Activated B cell treated with CpG ODN at 0.5 μM for 24 hours (primary cell): Measurements from ENCODE around the gene CDC42. TPM values are rescaled to one million over a fixed set of nuclear protein-coding genes. Genes with fewer than 3 reads are reported as not detected.

Experiments used
- ATAC-seq: fragments of 200-7000 bp; cut with Tn5 transposase; one replicate; pipeline ENCODE4 v1.10.0; 2021; ENCODE audit warnings: low read depth, mild to moderate bottlenecking, moderate library complexity
- CTCF ChIA-PET: fragments of 350-600 bp; sonication (Branson Sonifier 250); formaldehyde crosslinking; loops from one replicate; lab custom pipeline; 2021; ENCODE audit warnings: antibody characterized with exemption; lab: Charles Lee
- POLR2A ChIA-PET: fragments of 350-600 bp; sonication (Branson Sonifier 250); formaldehyde crosslinking; loops from one replicate; lab custom pipeline; 2021; ENCODE audit warnings: antibody characterized with exemption; lab: Charles Lee
- DNase-seq: peaks from one replicate; pipeline ENCODE4 v3.0.0; 2022
- H3K27ac Mint-ChIP-seq: one replicate; pipeline ENCODE4 v1.8.0; 2020; ENCODE audit warnings: mixed read lengths
- H3K27me3 Mint-ChIP-seq: one replicate; pipeline ENCODE4 v1.8.0; 2021; ENCODE audit warnings: mixed read lengths
- H3K36me3 Mint-ChIP-seq: one replicate; pipeline ENCODE4 v1.8.0; 2021; ENCODE audit warnings: low read depth, mixed read lengths
- H3K4me1 Mint-ChIP-seq: one replicate; pipeline ENCODE4 v1.8.0; 2021; ENCODE audit warnings: mixed read lengths
- H3K4me3 Mint-ChIP-seq: one replicate; pipeline ENCODE4 v1.8.0; 2020; ENCODE audit warnings: mild to moderate bottlenecking, mixed read lengths
- H3K9me3 Mint-ChIP-seq: one replicate; pipeline ENCODE4 v1.8.0; 2020; ENCODE audit warnings: mixed read lengths
- CTCF ChIP-seq: fragments of 200-600 bp; IDR thresholded peaks from one replicate; pipeline ENCODE4 v1.8.0; 2022; ENCODE audit warnings: antibody characterized with exemption, mild to moderate bottlenecking
- intact Hi-C: fragments of 100-400 bp; cut with micrococcal nuclease; formaldehyde crosslinking; loops from one replicate; pipeline ENCODE4 v1.15.1; 2024
- total RNA-seq: library from RNA; stranded (reverse); gene quantifications from 2 replicates; pipeline ENCODE4 v1.2.3, GENCODE V29; 2022

Gene CDC42
- total RNA-seq, 1 donor from 2014 or later = 310 TPM

- POLR2A ChIA-PET = interaction anchor here (0.6 kb wide), 1 partner anchor 36 kb away, joined by 6 read pairs; no protein-coding TSS in a partner anchor
- peaks cover 61% of the 10 kb centered on the region for H3K36me3 Mint-ChIP-seq
- H3K27me3 Mint-ChIP-seq = no peaks in the 10 kb centered on the region
- intact Hi-C loops = loop anchor here (1.0 kb wide), 3 partner anchors 171 to 537 kb away; no protein-coding TSS in a partner anchor
- ATAC-seq = peak; percentile 84
- peak; percentile 58 for TF ChIP-seq CTCF
- peak overlapping the region; percentile 51 for H3K27ac Mint-ChIP-seq
- CTCF ChIA-PET = interaction anchor here (0.7 to 1.4 kb wide), 8 partner anchors 12 to 536 kb away, joined by 3 to 5 read pairs (median 3); no protein-coding TSS in a partner anchor
- H3K4me1 Mint-ChIP-seq = peaks cover 52% of the 10 kb centered on the region
- H3K4me3 Mint-ChIP-seq = no peak overlapping the region
- H3K9me3 Mint-ChIP-seq = no peaks in the 10 kb centered on the region
- DNase-seq = no peak
These were observed 53.2 kb downstream of the CDC42 start for GRCh38 chr1:22105611-22106207.

- Mint-ChIP-seq H3K36me3 (peaks cover 59% of the 10 kb centered on the region), H3K4me1 (peaks cover 40% of the 10 kb centered on the region), H3K9me3 (no peaks in the 10 kb centered on the region), H3K4me3 (no peak overlapping the region), H3K27me3 (no peaks in the 10 kb centered on the region), H3K27ac (no peak overlapping the region)
- no peak for TF ChIP-seq CTCF
- ChIA-PET POLR2A (no interaction called here), CTCF (interaction anchor here (0.7 to 1.4 kb wide), 3 partner anchors 11 to 354 kb away, joined by 3 to 5 read pairs (median 4); no protein-coding TSS in a partner anchor)
- ATAC-seq (no peak), DNase-seq (no peak)
- intact Hi-C loops = no loop called here
These were observed 54.6 kb downstream of the CDC42 start for GRCh38 chr1:22107126-22107525.

GRCh38 chr1:22108339-22109105 lies 56.0 kb downstream of the CDC42 start:
- TF ChIP-seq CTCF = no peak
- POLR2A ChIA-PET = no interaction called here
- Mint-ChIP-seq H3K4me3 (no peak overlapping the region), H3K36me3 (peaks cover 63% of the 10 kb centered on the region), H3K27me3 (no peaks in the 10 kb centered on the region), H3K4me1 (peaks cover 37% of the 10 kb centered on the region), H3K27ac (peak overlapping the region; percentile 21), H3K9me3 (no peaks in the 10 kb centered on the region)
- intact Hi-C loops = no loop called here
- ATAC-seq = no peak
- DNase-seq = no peak
- CTCF ChIA-PET = interaction anchor here (0.5 kb wide), 1 partner anchor 252 kb away, joined by 4 read pairs; no protein-coding TSS in a partner anchor

- Mint-ChIP-seq H3K4me3 (no peak overlapping the region), H3K27me3 (no peaks in the 10 kb centered on the region), H3K36me3 (peaks cover 63% of the 10 kb centered on the region), H3K4me1 (peaks cover 31% of the 10 kb centered on the region), H3K27ac (no peak overlapping the region), H3K9me3 (no peaks in the 10 kb centered on the region)
- TF ChIP-seq CTCF = no peak
- no peak for DNase-seq
- no peak for ATAC-seq
- intact Hi-C loops = no loop called here
- ChIA-PET CTCF (interaction anchor here (0.8 kb wide), 1 partner anchor 165 kb away, joined by 3 read pairs; no protein-coding TSS in a partner anchor), POLR2A (interaction anchor here (0.6 kb wide), 3 partner anchors 22 to 131 kb away, joined by 3 to 4 read pairs (median 4); no protein-coding TSS in a partner anchor)
These were observed 57.5 kb downstream of the CDC42 start for GRCh38 chr1:22110016-22110415.

DNA sequence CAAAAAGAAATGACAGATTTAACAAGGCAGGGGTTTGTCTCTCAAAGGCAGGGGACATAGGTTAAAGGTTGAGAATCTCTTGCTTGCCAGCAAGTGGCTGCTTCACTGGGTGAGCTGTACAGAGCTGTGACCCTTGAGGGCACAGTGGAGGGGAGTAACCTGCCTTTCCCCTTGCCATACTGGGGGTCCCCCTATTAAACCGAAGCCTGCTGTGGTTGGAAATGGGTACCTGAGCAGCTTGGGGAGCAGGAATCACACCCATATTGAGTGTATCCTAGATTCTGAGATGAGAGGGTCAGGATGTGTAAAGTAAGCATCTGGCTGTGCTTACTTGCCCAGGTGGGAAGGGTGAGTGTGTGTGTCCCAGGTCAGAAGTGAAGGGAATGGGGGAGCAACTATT lies 58.6 kb downstream of the CDC42 start:
- ATAC-seq (no peak), DNase-seq (no peak)
- H3K36me3 Mint-ChIP-seq = peaks cover 64% of the 10 kb centered on the region
- H3K4me3 Mint-ChIP-seq = no peak overlapping the region
- ChIA-PET POLR2A (no interaction called here), CTCF (interaction anchor here (1.4 kb wide), 1 partner anchor 11 kb away, joined by 3 read pairs; no protein-coding TSS in a partner anchor)
- no peak for TF ChIP-seq CTCF
- intact Hi-C loops = no loop called here
- H3K4me1 Mint-ChIP-seq = peaks cover 32% of the 10 kb centered on the region
- H3K27me3 Mint-ChIP-seq = no peaks in the 10 kb centered on the region
- H3K9me3 Mint-ChIP-seq = no peaks in the 10 kb centered on the region
- no peak overlapping the region for H3K27ac Mint-ChIP-seq
